Nephron (organoid): ENCODE data around the gene PRKG1.
"Not testable (repeated sequence)": the region's sequence is repeated elsewhere in the genome, so short reads cannot be mapped to it uniquely, and the experiment has no call there.

Source experiments
- H3K27ac Mint-ChIP-seq, 3 experiments: 2 replicates each; pipeline ENCODE4 v1.8.0; 2020; ENCODE audit warnings: mixed read lengths in 3 of 3, mild to moderate bottlenecking in 2 of 3, moderate library complexity in 1 of 3
- H3K27me3 Mint-ChIP-seq: 2 replicates; pipeline ENCODE4 v1.8.0; 2021; ENCODE audit warnings: low read depth, mild to moderate bottlenecking, moderate library complexity, mixed read lengths
- H3K36me3 Mint-ChIP-seq: 2 replicates; pipeline ENCODE4 v1.8.0; 2020; ENCODE audit warnings: low read depth, mixed read lengths
- H3K4me1 Mint-ChIP-seq: 2 replicates; pipeline ENCODE4 v1.8.0; 2020; ENCODE audit warnings: mixed read lengths
- H3K4me3 Mint-ChIP-seq, 3 experiments: 2 replicates each; pipeline ENCODE4 v1.8.0; 2020; ENCODE audit warnings: mild to moderate bottlenecking in 3 of 3, mixed read lengths in 3 of 3, moderate library complexity in 2 of 3
- H3K9me3 Mint-ChIP-seq: 2 replicates; pipeline ENCODE4 v1.8.0; 2020; ENCODE audit warnings: mixed read lengths
- CTCF ChIP-seq, 3 experiments: fragments of 200-600 bp; sonication (generic); IDR thresholded peaks; one replicate each; pipeline ENCODE4 v1.5.0; 2021; ENCODE audit warnings: antibody characterized with exemption in 3 of 3; ENCODE audit not compliant: unreplicated experiment in 3 of 3

Gene PRKG1

GRCh38 chr10:52198540-52198939 lies 1124.3 kb downstream of the PRKG1 start:
- Mint-ChIP-seq H3K27ac (no peak overlapping the region), H3K36me3 (no peaks in the 10 kb centered on the region), H3K4me1 (no peaks in the 10 kb centered on the region), H3K27me3 (no peaks in the 10 kb centered on the region), H3K9me3 (peaks cover 11% of the 10 kb centered on the region), H3K4me3 (no peak overlapping the region)
- no peak for TF ChIP-seq CTCF (IDR thresholded peaks at IDR 0.05; ENCODE audit: unreplicated experiment in 3 of 3)

GRCh38 chr10:52204906-52205305 lies 1130.6 kb downstream of the PRKG1 start:
- H3K36me3 Mint-ChIP-seq, H3K27ac Mint-ChIP-seq, H3K4me3 Mint-ChIP-seq, H3K27me3 Mint-ChIP-seq: not testable (repeated sequence)
- peaks cover 16% of the 10 kb centered on the region for H3K4me1 Mint-ChIP-seq
- H3K9me3 Mint-ChIP-seq, result peaks cover 25% of the 10 kb centered on the region

- Mint-ChIP-seq H3K4me1 (peaks cover 33% of the 10 kb centered on the region), H3K27ac (peak overlapping the region; percentile 21 to 47 (median 34)), H3K9me3 (peaks cover 16% of the 10 kb centered on the region), H3K4me3 (no peak overlapping the region), H3K27me3 (no peaks in the 10 kb centered on the region), H3K36me3 (no peaks in the 10 kb centered on the region)
- TF ChIP-seq CTCF (IDR thresholded peaks at IDR 0.05; ENCODE audit: unreplicated experiment in 3 of 3), result no peak
Observed at GRCh38 chr10:52208365-52208764, 1134.1 kb downstream of the PRKG1 start.

GRCh38 chr10:52210161-52210560 lies 1135.9 kb downstream of the PRKG1 start:
- no peak overlapping the region for H3K4me3 Mint-ChIP-seq
- peaks cover 8% of the 10 kb centered on the region for H3K9me3 Mint-ChIP-seq
- no peak for TF ChIP-seq CTCF (IDR thresholded peaks at IDR 0.05; ENCODE audit: unreplicated experiment in 3 of 3)
- H3K27me3 Mint-ChIP-seq, result no peaks in the 10 kb centered on the region
- H3K27ac Mint-ChIP-seq, result peak overlapping the region in 1 of 3 experiments; percentile 6
- H3K4me1 Mint-ChIP-seq, result peaks cover 44% of the 10 kb centered on the region
- no peaks in the 10 kb centered on the region for H3K36me3 Mint-ChIP-seq

- TF ChIP-seq CTCF (IDR thresholded peaks at IDR 0.05; ENCODE audit: unreplicated experiment in 3 of 3), result no peak
- Mint-ChIP-seq H3K9me3 (peaks cover 3% of the 10 kb centered on the region), H3K27ac (peak overlapping the region in 2 of 3 experiments; percentile 44 to 74), H3K4me3 (no peak overlapping the region), H3K27me3 (no peaks in the 10 kb centered on the region), H3K36me3 (no peaks in the 10 kb centered on the region), H3K4me1 (peaks cover 60% of the 10 kb centered on the region)
Observed at GRCh38 chr10:52212062-52212461, 1137.8 kb downstream of the PRKG1 start.

- no peak overlapping the region for H3K4me3 Mint-ChIP-seq
- no peak for TF ChIP-seq CTCF (IDR thresholded peaks at IDR 0.05; ENCODE audit: unreplicated experiment in 3 of 3)
- H3K27ac Mint-ChIP-seq, result peak overlapping the region in 2 of 3 experiments; percentile 44 to 74
- H3K4me1 Mint-ChIP-seq, result peaks cover 64% of the 10 kb centered on the region
- H3K9me3 Mint-ChIP-seq, result peaks cover 2% of the 10 kb centered on the region
- no peaks in the 10 kb centered on the region for H3K36me3 Mint-ChIP-seq
- no peaks in the 10 kb centered on the region for H3K27me3 Mint-ChIP-seq
Observed at GRCh38 chr10:52212802-52213201, 1138.5 kb downstream of the PRKG1 start.
